Activated CD4-positive, alpha-beta T cell treated with anti-CD3 and anti-CD28 coated beads, Interleukin-10, Interleukin-2, amounts not matched to agents 100 ng/mL and 50 ng/mL, durations not matched to agents 16 hours and 8 hours (primary cell): Measurements from ENCODE around the gene CROCC.

Source experiments
- DNase-seq: peaks from one replicate; pipeline ENCODE4 v3.0.0-alpha.2; 2020

Gene CROCC

GRCh38 chr1:16971341-16972188 is 49.8 kb downstream of the CROCC start:
- no peak for DNase-seq

DNA sequence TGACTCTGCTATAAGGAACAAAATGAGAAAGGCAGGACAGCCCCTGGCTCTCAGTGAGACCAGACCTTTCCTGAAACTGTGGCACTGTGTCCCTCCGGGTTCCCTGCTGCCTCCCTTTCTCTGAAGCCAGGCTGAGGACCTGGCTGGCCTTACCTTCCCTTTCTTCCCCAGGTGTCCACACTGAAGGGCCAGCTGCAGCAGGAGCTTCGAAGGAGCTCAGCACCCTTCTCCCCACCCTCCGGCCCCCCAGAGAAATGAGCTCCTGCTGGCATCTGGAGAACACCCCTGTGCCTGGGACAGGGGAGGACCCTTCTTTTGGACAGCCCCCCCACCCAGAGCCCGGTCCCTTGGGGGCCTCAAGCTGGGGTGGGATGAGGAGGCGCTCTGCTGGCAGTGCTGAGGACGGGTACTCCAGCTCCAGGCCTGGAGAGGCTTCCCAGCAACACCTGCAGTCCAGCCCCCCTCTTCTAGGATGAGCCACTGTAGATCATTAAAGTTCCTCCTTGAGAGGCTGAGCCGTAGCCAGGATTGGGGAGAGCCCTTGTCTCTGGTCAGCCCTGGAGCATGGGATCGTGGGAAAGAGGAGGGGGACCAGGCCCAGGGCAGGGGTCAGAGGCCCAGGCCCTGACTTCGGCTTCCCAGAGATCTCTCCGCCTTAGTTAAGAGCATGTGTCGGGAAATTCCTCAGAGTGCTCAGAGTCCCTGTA is 50.6 kb downstream of the CROCC start:
- no peak for DNase-seq

DNA sequence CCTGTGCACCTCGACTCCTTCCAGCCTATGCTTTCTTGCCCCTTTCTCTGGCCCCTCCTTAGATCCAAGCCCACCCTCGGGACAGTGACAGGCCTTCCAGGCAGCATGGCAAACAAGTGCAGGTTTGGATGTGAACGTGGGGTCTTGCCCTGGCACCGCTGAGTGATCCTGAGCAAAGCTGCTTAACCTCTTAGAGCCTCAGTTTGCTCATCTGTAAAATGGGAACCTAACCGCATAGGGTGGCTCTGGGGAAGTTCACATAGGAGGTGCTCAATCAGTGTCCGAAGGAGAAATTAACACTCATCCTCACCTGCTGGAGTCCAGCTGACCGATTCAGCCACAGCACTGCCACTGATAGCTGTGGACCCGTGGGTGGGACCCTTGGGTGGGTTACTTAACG is 51.5 kb downstream of the CROCC start:
- DNase-seq: no peak

GRCh38 chr1:16975211-16975610 is 53.5 kb downstream of the CROCC start:
- no peak for DNase-seq

- no peak for DNase-seq
These were observed 54.1 kb downstream of the CROCC start for GRCh38 chr1:16975838-16976237.

GRCh38 chr1:16976966-16977365 is 55.2 kb downstream of the CROCC start:
- no peak for DNase-seq

DNA sequence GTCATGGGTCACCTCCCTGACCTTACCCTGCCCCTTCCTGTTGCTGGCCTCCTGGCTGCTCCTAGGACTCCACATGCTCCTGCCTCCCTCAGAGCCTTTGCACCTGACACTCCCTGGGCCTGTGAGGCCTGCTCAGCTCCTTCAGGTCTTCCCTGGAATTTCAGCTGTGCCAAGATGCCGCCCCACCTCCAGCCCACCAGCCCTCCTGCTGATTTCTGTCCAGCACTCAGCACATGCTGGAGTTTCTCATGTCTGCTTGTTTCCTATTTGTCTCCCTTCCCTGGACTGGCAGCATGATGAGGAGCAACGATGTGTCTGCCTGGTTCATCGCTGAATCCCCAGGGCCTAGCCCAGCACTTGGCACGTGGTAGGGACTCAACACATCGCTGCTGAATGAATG is 55.6 kb downstream of the CROCC start:
- DNase-seq: no peak

GRCh38 chr1:16978139-16978538 is 56.4 kb downstream of the CROCC start:
- no peak for DNase-seq

DNA sequence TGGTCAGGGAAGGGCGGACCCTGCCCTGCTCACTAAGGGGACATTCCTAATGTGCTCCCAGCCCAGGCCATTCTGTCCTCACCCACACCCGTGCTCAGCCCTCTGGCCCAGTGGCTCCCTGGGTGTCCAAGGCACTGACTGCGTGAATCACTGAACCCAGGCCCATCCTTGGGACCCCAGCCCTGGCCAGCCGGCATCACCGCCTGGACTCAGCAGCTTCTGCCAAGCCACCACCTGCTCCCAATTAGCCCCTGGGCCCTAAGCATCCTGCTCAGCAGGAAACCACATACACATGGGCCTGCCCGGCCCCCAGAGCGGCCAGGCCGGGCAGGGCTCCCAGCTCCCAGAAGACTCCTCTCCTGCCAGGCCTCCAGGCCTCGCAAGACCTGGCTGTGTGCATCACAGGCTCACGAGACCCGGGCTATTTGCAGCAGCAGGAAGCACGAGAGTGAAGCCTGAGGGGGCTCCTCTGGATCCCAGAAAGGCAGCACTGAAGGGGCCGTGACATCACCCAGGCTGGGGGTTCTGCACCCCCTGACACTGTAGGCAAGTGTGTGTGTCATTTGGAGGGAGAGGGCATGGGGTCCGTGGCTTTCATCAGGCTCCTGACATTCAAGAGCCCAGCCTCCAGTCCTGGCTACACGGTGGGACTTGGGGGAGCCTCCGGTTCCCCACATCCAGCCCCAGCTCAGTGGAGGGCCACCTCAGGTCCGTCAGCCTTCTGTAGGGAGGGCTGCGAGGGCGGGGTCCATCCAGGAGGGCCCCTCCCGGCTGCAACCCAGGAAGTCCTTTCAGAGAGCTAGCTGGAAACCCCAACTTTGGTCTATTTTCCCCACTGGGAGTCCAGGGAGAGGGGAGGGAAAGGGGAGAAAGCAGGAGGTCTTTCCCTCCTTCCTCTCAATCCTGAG is 57.1 kb downstream of the CROCC start:
- no peak for DNase-seq

- DNase-seq: no peak
These were observed 58.0 kb downstream of the CROCC start for GRCh38 chr1:16979475-16980327.

DNA sequence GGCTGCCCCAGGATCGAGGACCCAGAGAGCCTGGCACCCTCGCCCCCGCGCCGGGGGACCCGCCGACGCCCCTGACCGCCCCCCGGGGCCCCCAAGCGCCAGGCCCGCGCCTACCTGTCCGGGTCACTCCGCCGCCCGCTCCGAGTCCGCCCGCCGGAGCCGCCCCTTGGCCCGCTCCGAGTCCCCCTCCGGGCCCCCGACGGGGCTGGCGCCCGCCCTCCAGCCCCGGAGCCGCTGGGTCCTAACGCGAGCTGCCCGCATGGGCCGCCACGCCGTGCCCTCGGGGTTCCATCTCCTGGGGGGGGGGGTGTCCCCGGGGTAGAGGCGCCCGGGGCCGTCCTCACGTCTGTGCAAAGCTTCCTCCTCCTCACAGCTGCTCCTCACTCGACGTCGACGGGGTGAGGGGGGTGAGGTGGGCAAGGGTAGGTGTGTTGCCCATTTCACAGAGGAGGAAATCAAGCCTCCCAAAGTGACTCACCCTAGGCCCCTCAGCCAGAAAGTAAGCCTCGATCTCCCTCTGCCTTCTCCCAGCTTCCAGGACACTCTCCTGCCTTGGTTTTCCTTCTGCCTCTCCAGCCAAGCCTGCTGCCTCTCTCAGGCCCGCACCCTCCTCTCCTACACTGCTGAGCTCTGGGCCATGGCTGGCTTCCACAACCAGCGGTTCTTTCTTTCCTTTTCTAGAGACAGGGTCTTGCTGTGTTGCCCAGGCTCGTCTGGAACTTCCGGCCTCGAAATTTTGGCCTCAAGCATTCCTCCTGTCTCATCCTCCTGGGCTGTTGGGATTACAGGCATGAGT is 58.9 kb downstream of the CROCC start, which contains the start of gene MFAP2:
Gene MFAP2, minus strand, starts transcription at position 148 of the 796 bp plus-strand sequence. CDS start 2,347 bp downstream, outside the sequence.
- DNase-seq: no peak

DNA sequence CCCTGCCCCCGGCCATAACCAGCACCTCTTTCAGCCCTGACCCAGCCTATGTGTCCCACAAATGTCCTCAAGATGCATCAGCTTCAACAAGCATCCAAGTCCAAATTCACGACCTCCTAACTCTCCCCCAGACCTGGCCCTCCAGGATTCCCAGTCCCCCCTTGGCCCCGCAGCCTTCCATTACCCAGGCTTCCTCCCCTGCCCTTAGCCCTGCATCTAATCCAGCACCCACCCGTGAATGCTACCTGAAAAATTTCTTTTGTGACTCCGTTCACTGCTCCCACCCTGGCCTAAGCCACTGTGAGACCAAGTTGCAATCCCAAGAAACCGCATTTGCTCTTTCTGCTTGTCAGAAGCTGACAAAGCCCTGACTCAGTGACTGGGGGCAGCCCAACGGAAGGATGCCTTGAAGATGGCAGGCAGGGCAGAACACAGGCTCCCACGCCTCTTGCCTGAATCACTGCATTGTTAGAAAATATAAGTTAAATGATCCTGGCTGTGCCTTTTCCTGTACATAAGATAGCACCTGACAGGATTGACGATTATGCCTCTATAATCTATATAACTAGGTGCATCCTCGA is 59.6 kb downstream of the CROCC start:
- no peak for DNase-seq

GRCh38 chr1:16982902-16983301 is 61.2 kb downstream of the CROCC start:
- DNase-seq: no peak

DNA sequence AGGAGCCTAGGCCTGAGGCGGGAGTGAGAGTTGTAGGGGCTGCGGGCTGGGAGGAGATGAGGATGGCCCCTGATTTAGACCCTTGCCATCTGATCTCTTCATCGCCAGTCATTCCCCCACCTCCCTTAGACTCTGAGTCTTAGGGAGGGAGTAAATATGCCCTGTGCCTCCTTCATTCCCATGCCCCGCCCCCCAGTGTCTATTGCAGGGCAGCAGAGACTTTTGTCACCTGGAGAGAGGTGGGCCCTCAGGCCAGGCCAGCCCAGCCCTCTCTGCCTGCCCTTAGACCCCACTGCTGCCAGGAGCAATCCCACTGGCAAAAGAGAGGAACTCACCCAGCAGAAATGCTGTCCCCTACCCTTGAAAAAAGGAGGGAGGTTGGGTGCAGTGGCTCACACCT is 61.9 kb downstream of the CROCC start:
- no peak for DNase-seq

GRCh38 chr1:16984717-16985116 is 63.0 kb downstream of the CROCC start:
- DNase-seq: no peak

GRCh38 chr1:16986113-16986512 is 64.4 kb downstream of the CROCC start:
- no peak for DNase-seq

GRCh38 chr1:16986560-16986959 is 64.8 kb downstream of the CROCC start:
- no peak for DNase-seq

DNA sequence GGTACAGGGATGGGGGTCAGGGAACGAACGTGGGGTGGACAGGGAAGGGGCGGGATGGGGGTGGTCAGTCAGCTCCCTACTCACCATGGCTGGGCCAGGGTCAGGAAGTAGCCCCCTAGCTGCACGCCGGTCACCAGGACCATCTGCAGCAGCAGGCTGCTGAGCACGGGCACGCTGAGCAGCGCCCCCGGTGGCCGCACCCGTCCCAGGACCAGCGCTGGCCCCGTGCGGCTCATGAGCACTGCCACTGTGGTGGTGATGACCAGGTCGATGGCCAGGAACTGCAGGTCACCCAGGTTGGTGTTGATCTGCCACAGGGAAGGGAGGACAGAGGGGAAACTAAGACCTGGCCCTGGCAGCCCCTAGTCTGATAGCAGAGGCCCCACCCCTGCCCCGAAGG is 65.2 kb downstream of the CROCC start:
- no peak for DNase-seq

GRCh38 chr1:16988210-16988609 is 66.5 kb downstream of the CROCC start:
- DNase-seq: no peak

DNA sequence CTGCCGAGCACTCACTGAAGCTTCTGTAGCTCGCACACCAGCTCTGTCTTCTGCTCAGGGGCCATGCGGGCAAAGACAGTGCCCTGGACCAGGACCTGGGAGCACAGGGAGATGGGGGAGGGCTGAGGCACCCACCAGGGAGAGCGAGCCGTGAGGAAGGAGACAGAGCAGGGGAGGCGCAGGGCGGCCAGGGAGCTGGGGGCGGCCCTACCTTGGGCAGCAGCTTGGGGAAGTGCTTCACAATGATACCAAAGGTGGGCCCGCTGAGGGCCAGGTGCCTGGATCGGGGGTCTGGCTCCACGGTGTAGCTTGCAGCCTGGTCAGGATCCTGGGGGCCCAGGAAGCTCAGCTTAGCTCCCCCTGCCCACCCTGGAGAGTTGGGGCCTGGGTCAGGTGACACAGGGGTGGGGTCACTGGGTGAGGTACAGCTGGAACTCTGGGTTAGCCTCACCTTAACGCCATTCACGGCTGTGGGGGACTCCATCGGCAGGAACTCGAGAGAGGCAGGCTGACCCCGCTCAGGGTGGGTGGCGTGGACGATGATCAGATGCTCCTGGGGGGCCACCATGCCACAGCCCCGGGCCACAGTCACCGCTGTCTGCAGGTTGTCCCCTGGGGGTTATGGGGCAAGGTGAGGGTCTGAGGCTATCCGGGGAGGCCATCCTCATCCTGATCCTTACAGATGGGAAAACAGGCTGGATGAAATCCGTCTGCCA is 68.1 kb downstream of the CROCC start:
- no peak for DNase-seq
